OCI-LY3 (cell line): Measurements from ENCODE around the gene ELAPOR2.
"Not testable (repeated sequence)": the region's sequence is repeated elsewhere in the genome, so short reads cannot be mapped to it uniquely, and the experiment has no call there.

ENCODE experiments used
- H2AFZ ChIP-seq: fragments of 200-600, 300-600 bp; shearing (Covaris generic); 2 replicates; pipeline ENCODE4 v1.6.0; 2014; ENCODE audit warnings: antibody characterized with exemption, low read depth, low read length
- H3K27ac ChIP-seq: fragments of 200-600, 300-600 bp; sonication (generic); 2 replicates; pipeline ENCODE4 v1.5.1; 2014; ENCODE audit warnings: mild to moderate bottlenecking, low read length, moderate library complexity, mixed read lengths
- H3K27me3 ChIP-seq: fragments of 200-600, 300-600 bp; sonication (generic); 2 replicates; pipeline ENCODE4 v1.6.1; 2014; ENCODE audit warnings: low read depth, low read length, mixed read lengths
- H3K36me3 ChIP-seq: fragments of 200-600, 300-600 bp; sonication (generic); replicated peaks from 2 replicates; pipeline ENCODE3; 2014; ENCODE audit warnings: low read depth, low read length, mixed read lengths
- H3K4me1 ChIP-seq: fragments of 300-600, 200-600 bp; sonication (generic); 2 replicates; pipeline ENCODE4 v1.6.1; 2014; ENCODE audit warnings: low read length, mixed read lengths
- H3K4me2 ChIP-seq: fragments of 200-600, 300-600 bp; sonication (generic); 2 replicates; pipeline ENCODE4 v1.6.1; 2014; ENCODE audit warnings: low read length, mixed read lengths
- H3K4me3 ChIP-seq: fragments of 300-600, 200-600 bp; sonication (generic); 2 replicates; pipeline ENCODE4 v1.5.1; 2014; ENCODE audit warnings: antibody characterized with exemption, mild to moderate bottlenecking, low read length, moderate library complexity
- H3K79me2 ChIP-seq: fragments of 300-600, 200-600 bp; shearing (Covaris generic); 2 replicates; pipeline ENCODE4 v1.6.1; 2014; ENCODE audit warnings: mild to moderate bottlenecking, low read length, mixed read lengths
- H3K9ac ChIP-seq: fragments of 300-600, 200-600 bp; shearing (Covaris generic); 2 replicates; pipeline ENCODE4 v1.6.0; 2014; ENCODE audit warnings: mild to moderate bottlenecking, low read length, moderate library complexity
- H3K9me3 ChIP-seq: fragments of 200-600, 300-600 bp; shearing (Covaris generic); 2 replicates; pipeline ENCODE4 v1.6.1; 2014; ENCODE audit warnings: low read length, mixed read lengths; ENCODE audit not compliant: insufficient read depth
- H4K20me1 ChIP-seq: fragments of 200-600, 300-600 bp; sonication (generic); 2 replicates; pipeline ENCODE4 v1.6.1; 2016; ENCODE audit warnings: low read length, mixed read lengths; ENCODE audit not compliant: insufficient read depth
- CTCF ChIP-seq: fragments of 200-600, 300-600 bp; sonication (generic); IDR thresholded peaks from 2 replicates; pipeline ENCODE4 v1.5.1; 2014; ENCODE audit warnings: antibody characterized with exemption, low read length, low read depth
- EZH2phosphoT487 ChIP-seq: fragments of 200-600 bp; shearing (Covaris generic); IDR thresholded peaks from 2 replicates; pipeline ENCODE4 v1.6.1; 2018; ENCODE audit warnings: antibody characterized with exemption, mixed run types, low read depth

Gene ELAPOR2

GRCh38 chr7:87056346-87056745 lies 3.1 kb downstream of the ELAPOR2 start:
- no peaks in the 10 kb centered on the region for H3K9me3 ChIP-seq
- no peak for TF ChIP-seq CTCF
- no peak for TF ChIP-seq EZH2phosphoT487
- H2AFZ ChIP-seq: no peak overlapping the region
- H3K9ac ChIP-seq: no peak overlapping the region
- H3K79me2 ChIP-seq: no peaks in the 10 kb centered on the region
- peaks cover 11% of the 10 kb centered on the region for H3K4me1 ChIP-seq
- H3K36me3 ChIP-seq: no peaks in the 10 kb centered on the region
- H3K27ac ChIP-seq: no peak overlapping the region
- no peak overlapping the region for H3K4me2 ChIP-seq
- no peak overlapping the region for H3K4me3 ChIP-seq
- no peaks in the 10 kb centered on the region for H4K20me1 ChIP-seq
- H3K27me3 ChIP-seq: peaks cover 12% of the 10 kb centered on the region

- H3K36me3 ChIP-seq: no peaks in the 10 kb centered on the region
- no peaks in the 10 kb centered on the region for H3K9me3 ChIP-seq
- no peak overlapping the region for H3K4me3 ChIP-seq
- no peaks in the 10 kb centered on the region for H3K4me1 ChIP-seq
- H3K9ac ChIP-seq: no peak overlapping the region
- no peaks in the 10 kb centered on the region for H3K27me3 ChIP-seq
- no peaks in the 10 kb centered on the region for H4K20me1 ChIP-seq
- no peak overlapping the region for H3K27ac ChIP-seq
- H2AFZ ChIP-seq: no peak overlapping the region
- TF ChIP-seq CTCF (no peak), EZH2phosphoT487 (no peak)
- no peaks in the 10 kb centered on the region for H3K79me2 ChIP-seq
- no peak overlapping the region for H3K4me2 ChIP-seq
Observed at GRCh38 chr7:87048839-87049238, 10.6 kb downstream of the ELAPOR2 start.

- no peak overlapping the region for H3K27ac ChIP-seq
- H3K27me3 ChIP-seq: no peaks in the 10 kb centered on the region
- H3K36me3 ChIP-seq: no peaks in the 10 kb centered on the region
- TF ChIP-seq CTCF (no peak), EZH2phosphoT487 (no peak)
- H3K4me3 ChIP-seq: no peak overlapping the region
- no peaks in the 10 kb centered on the region for H3K4me1 ChIP-seq
- no peak overlapping the region for H2AFZ ChIP-seq
- no peaks in the 10 kb centered on the region for H3K9me3 ChIP-seq
- H4K20me1 ChIP-seq: no peaks in the 10 kb centered on the region
- H3K4me2 ChIP-seq: no peak overlapping the region
- H3K79me2 ChIP-seq: no peaks in the 10 kb centered on the region
- no peak overlapping the region for H3K9ac ChIP-seq
Observed at GRCh38 chr7:87046456-87046855, 13.0 kb downstream of the ELAPOR2 start.

- H4K20me1 ChIP-seq, H3K36me3 ChIP-seq, H3K4me3 ChIP-seq, H3K4me2 ChIP-seq, H3K9ac ChIP-seq, H2AFZ ChIP-seq, H3K79me2 ChIP-seq, H3K4me1 ChIP-seq, H3K27me3 ChIP-seq, H3K27ac ChIP-seq, H3K9me3 ChIP-seq: not testable (repeated sequence)
Observed at GRCh38 chr7:87044713-87045112, 14.7 kb downstream of the ELAPOR2 start.

DNA sequence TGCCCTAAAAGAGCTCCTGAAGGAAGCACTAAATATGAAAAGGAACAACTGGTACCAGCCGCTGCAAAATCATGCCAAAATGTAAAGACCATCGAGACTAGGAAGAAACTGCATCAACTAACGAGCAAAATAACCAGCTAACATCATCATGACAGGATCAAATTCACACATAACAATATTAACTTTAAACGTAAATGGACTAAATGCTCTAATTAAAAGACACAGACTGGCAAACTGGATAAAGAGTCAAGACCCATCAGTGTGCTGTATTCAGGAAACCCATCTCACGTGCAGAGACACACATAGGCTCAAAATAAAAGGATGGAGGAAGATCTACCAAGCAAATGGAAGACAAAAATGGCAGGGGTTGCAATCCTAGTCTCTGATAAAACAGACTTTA lies 17.9 kb downstream of the ELAPOR2 start:
- H2AFZ ChIP-seq, H3K4me2 ChIP-seq: not testable (repeated sequence)

DNA sequence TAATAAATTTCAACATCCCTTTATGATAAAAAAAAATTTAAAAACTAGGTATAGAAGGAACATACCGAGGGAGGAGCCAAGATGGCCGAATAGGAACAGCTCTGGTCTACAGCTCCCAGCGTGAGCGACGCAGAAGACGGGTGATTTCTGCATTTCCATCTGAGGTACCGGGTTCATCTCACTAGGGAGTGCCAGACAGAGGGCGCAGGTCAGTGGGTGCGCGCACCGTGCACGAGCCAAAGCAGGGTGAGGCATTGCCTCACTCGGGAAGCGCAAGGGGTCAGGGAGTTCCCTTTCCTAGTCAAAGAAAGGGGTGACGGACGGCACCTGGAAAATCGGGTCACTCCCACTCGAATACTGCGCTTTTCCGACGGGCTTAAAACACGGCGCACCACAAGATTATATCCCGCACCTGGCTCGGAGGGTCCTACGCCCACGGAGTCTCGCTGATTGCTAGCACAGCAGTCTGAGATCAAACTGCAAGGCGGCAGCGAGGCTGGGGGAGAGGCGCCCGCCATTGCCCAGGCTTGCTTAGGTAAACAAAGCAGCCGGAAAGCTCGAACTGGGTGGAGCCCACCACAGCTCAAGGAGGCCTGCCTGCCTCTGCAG lies 19.7 kb downstream of the ELAPOR2 start:
- H3K9ac ChIP-seq, H3K9me3 ChIP-seq, H3K4me3 ChIP-seq, H4K20me1 ChIP-seq, H3K79me2 ChIP-seq, H3K27me3 ChIP-seq, H3K4me2 ChIP-seq, H2AFZ ChIP-seq, H3K4me1 ChIP-seq, H3K27ac ChIP-seq, H3K36me3 ChIP-seq: not testable (repeated sequence)

More for the DNA sequence above, 17.9 kb downstream of the ELAPOR2 start:
- not testable (repeated sequence) for H4K20me1 ChIP-seq, H3K9me3 ChIP-seq, H3K4me1 ChIP-seq, H3K36me3 ChIP-seq, H3K79me2 ChIP-seq, H3K27ac ChIP-seq, H3K4me3 ChIP-seq, H3K9ac ChIP-seq, H3K27me3 ChIP-seq
